IMR-90 (cell line): ENCODE data around the gene SYCE3.

Source experiments
- BHLHE40 ChIP-seq: fragments of 150-350 bp; IDR thresholded peaks from 2 replicates; pipeline ENCODE4 v1.6.1; 2016; ENCODE audit warnings: mild to moderate bottlenecking, low read depth, low read length
- CEBPB ChIP-seq: IDR thresholded peaks from 2 replicates; pipeline ENCODE4 v1.6.1; 2012; ENCODE audit warnings: low read depth, low read length, improper control_type of control experiment
- CTCF ChIP-seq: conservative IDR thresholded peaks from 2 replicates; pipeline ENCODE4 v1.5.1; 2012; ENCODE audit warnings: mild to moderate bottlenecking, low read depth, low read length, improper control_type of control experiment
- FOS ChIP-seq: fragments of 150-350 bp; IDR thresholded peaks from 2 replicates; pipeline ENCODE4 v1.6.1; 2016; ENCODE audit warnings: low read depth, low read length
- MAFK ChIP-seq: IDR thresholded peaks from 2 replicates; pipeline ENCODE4 v1.6.1; 2012; ENCODE audit warnings: low read depth, low read length, improper control_type of control experiment
- NFE2L2 ChIP-seq: fragments of 150-350 bp; IDR thresholded peaks from 2 replicates; pipeline ENCODE4 v1.6.1; 2016; ENCODE audit warnings: low read depth, mild to moderate bottlenecking, low read length
- POLR2A ChIP-seq: IDR thresholded peaks from 2 replicates; pipeline ENCODE4 v1.6.1; 2012; ENCODE audit warnings: mild to moderate bottlenecking, low read depth, low read length
- RAD21 ChIP-seq: IDR thresholded peaks from 2 replicates; pipeline ENCODE4 v1.6.1; 2012; ENCODE audit warnings: low read length, improper control_type of control experiment
- RFX5 ChIP-seq: IDR thresholded peaks from 2 replicates; pipeline ENCODE4 v1.8.0; 2012; ENCODE audit warnings: low read depth, mild to moderate bottlenecking, low read length, moderate library complexity
- SMC3 ChIP-seq: fragments of 150-350 bp; IDR thresholded peaks from 2 replicates; pipeline ENCODE4 v1.6.1; 2016; ENCODE audit warnings: low read depth, mild to moderate bottlenecking, antibody characterized with exemption, low read length, moderate library complexity
- USF2 ChIP-seq: fragments of 150-350 bp; IDR thresholded peaks from 2 replicates; pipeline ENCODE4 v1.6.1; 2017; ENCODE audit warnings: mild to moderate bottlenecking, antibody characterized with exemption, low read length, low read depth

GRCh38 chr22:50523458-50523805 is 39.3 kb downstream of the SYCE3 start:
- no peak for TF ChIP-seq BHLHE40
- TF ChIP-seq RFX5: no peak
- TF ChIP-seq POLR2A: no peak
- TF ChIP-seq RAD21: no peak
- TF ChIP-seq CTCF: no peak
- no peak for TF ChIP-seq USF2
- no peak for TF ChIP-seq SMC3
- no peak for TF ChIP-seq MAFK
- no peak for TF ChIP-seq CEBPB
- TF ChIP-seq FOS: no peak
- no peak for TF ChIP-seq NFE2L2
